ENCODE data around the gene PHLDA1.

PHLDA1 gene

DNA sequence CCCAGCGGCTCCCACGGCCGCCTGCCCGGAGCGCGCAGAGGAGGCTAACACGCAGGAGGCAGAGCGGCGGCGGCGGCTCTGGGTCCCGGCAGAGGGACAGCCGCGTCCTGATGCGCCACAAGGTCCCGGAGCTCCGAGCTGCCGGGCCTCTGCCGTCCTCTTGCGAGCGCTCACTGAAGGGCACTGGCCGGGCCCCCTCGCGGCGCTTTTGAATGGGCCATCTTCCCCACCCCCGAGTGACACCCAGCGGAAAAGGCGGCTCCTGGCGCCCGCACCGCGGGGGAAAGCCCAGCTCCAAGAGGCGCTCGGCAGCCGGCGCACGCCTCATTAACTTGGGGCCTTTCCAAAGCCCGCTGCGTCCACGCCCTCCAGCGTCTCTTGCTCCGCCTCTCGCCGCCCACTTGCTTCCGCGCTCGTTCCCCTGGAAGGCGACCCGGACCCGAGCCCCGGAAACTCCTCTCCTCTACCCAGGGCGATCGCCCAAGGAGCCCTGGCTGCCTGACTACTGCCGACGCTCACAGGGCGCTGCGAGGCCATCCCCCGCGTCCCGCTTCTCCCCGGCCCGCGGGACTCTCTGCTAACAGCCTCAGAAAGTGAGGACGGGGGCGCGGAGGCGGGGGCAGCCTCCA is at the start of gene PHLDA1:
TSS of gene PHLDA1 (minus strand) at position 363 of the 629 bp plus-strand sequence.
- DNase-seq (ENCODE audit: extremely low read depth in 1 of 2, low read depth in 1 of 2) = peak; percentile 93 to 98

DNA sequence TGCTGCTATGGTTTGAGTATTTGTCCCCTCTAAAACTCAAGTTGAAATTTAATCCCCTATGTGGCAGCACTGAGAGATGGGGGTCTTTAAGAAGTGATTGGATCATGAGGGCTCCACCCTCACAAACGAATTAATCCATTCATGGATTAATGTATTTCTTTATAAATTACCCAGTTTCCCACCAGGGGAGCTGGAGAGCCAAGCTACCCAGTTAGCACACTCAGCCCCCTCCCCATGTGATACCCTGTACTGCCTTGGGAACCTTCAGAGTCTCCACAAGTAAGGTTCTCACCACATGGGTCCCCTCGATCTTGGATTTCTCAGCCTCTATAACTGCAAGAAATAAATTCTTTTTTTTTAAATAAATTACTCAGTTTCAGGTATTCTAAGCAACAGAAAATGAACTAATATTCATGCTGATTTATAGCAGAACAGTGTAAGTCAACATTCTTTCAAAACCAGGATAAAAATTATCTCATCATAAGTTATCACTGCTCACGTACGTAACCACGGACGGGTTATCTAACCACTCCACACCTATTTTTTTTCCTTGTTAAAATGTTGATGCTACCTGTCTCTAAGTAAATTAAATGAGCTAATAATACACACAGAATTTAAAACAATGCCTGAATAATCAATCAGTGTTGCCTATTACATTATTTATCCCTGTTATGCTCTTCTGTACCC is 49.3 kb upstream of the PHLDA1 start:
- no peak for DNase-seq (ENCODE audit: extremely low read depth in 1 of 2, low read depth in 1 of 2)

DNA sequence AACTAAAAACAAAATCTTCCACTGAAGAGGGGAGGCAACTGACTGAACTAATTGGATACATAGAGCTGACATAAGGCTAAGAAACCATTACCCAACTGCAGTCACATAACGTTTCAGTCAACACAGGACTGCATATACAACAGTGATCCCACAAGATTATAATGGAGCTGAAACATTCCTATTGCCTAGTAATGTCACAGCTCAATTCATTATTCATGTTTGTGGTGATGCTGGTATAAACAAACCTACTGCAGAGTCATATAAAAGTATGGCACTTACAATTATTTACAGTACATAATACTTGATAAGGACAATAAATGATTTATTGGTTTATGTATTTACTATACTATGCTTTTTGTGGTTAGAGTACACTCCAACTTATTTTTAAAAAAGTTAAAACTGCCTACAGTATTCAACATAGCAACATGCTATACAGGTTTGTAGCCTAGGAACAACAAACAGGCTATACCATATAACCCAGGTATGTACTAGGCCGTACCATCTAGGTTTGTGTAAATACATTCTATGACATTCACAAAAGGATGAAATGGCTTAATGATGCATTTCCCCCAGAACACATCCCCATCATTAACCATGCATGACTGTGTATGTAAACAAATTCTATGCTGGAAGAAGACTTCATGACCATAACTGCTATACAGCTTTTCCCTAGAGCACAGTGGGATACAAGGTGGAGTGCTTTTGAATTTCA is 48.6 kb upstream of the PHLDA1 start:
- no peak for DNase-seq (ENCODE audit: extremely low read depth in 1 of 2, low read depth in 1 of 2)

DNA sequence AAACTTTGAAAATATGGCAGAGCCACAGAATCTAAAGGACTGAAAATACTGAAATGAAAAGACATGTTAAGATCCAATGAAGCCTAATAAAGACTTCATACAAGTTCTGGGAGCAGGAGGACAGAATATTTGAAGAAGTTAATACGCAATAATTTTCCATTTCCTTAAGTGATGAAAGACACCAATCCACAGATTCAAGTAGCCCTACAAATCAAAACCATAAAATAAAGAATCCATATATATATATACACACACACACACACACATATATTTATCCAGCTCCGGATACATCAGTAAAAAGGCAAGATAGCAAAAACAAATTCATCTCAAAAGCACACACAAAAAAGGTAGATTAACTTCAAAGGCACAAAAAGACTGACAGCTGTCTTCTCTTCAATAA is 47.2 kb upstream of the PHLDA1 start:
- DNase-seq (ENCODE audit: extremely low read depth in 1 of 2, low read depth in 1 of 2) = no peak

DNA sequence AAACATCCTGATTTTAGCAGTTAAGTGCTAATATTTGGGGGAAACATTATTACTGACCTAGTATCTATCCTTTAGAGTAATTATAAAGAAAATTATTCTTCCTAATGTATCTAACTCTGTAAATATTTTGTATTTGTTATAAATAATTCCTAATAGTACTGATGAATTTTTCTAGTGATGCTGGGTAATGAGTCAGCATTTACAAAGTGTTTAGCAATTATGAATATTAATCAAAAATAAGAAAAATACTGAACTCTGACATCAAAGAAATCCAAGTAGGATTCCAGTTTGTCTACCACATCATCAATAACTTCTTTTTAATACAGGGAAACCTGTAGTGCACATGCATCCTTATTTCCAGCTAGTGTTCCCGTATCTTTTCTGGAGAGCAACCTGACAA is 43.9 kb upstream of the PHLDA1 start:
- no peak for DNase-seq (ENCODE audit: extremely low read depth in 1 of 2, low read depth in 1 of 2)

DNA sequence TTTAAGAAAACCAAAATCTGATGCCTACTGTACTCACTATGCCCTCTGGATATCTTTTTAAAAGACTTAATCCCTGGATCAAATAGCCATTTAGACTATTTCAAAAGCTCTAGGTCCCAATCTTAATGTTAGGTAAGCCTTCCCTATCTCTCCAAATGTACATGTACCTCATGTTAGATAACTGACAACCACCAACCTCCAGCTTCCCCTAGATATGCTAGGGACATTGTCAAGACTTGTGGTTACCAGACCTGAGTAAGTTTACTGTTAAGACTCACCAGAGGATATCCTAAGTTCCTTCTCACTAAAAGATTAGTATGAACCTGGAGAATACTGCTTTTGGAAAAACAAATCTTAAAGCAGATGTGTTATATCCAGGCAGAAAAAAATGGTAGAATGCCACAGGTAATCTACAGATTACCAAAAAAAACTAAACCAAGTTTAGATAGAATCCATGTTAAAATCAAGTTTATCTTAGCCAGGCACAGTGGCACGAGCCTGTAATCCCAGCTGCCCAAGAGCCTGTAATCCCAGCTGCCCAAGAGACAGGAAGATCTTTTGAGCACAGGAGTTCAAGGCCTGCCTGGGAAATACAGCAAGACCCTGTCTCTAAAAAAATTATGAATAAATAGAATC is 43.2 kb upstream of the PHLDA1 start:
- DNase-seq (ENCODE audit: extremely low read depth in 1 of 2, low read depth in 1 of 2) = no peak

DNA sequence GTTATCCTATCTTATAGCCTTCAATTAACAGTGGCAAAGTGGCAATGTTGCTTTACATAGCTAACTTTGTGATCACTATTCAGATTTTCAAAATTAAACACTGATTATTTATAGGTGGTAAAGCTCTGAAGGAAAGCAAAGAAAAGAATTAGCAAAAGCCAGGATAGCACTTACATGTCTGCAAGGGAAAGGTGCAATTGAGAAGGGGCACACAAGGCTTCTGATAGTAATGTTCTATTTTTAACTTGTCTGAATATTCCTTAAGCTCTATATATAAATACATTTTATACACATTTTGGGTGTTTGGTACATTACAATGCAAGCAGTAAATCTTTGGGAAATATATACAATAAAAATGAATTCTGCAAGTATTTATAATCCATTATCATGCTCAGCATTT is 42.0 kb upstream of the PHLDA1 start:
- DNase-seq (ENCODE audit: extremely low read depth in 1 of 2, low read depth in 1 of 2) = no peak

DNA sequence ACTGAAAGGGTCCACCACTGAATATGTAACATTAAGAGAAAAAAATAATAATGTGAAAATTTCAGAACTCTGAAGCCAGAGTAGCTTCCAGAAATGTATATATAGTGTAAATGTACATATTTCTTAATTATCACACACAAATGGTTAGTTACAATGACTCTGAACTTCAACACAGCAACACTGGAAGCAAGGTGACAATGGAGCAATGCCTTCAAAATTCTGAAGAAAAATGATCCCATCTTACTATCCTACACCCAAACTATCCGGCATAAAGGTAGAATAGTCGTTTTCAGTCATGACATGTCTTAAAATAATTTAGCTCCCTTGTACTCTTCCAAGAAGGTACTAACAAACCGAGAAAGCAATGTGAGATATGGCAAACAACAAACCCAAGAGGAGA is 41.0 kb upstream of the PHLDA1 start:
- DNase-seq (ENCODE audit: extremely low read depth in 1 of 2, low read depth in 1 of 2) = no peak

DNA sequence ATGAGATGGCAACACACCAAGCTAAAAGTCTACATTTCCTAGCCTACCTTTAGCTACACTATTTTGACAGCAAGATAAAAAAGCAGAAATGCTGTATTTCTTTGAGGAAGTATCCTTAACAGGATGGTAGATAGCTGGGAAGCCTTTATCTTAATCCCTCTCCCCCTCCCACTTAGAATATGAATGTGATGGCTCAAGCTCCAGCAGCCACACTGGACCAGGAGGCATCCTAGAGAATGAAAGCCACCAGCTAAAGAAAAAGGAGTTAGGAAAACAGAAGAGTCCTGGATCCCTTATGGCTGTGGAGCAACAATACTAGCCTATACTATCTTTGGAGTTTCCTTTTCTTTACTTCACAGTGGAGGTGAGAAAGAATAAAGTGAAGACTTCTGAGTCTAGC is 37.8 kb upstream of the PHLDA1 start:
- no peak for DNase-seq (ENCODE audit: extremely low read depth in 1 of 2, low read depth in 1 of 2)

DNA sequence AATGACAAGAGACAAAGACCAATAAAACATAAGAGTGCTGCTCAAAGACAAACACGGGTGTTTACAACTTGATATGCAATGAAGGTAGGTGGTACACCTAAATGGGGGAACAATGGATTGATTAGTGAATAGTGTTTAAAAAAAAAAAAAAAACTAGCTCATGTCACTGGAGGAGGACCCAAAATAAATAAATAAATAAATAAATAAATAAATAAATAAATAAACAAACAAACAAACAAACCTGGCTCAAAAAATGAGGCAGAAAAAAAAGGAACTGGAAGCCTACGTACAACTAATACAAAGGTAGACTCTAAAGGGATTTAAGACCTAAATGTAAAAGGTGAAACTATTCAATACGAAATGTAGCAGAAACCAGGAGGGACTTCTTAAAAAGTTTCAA is 34.3 kb upstream of the PHLDA1 start:
- DNase-seq (ENCODE audit: extremely low read depth in 1 of 2, low read depth in 1 of 2) = no peak

DNA sequence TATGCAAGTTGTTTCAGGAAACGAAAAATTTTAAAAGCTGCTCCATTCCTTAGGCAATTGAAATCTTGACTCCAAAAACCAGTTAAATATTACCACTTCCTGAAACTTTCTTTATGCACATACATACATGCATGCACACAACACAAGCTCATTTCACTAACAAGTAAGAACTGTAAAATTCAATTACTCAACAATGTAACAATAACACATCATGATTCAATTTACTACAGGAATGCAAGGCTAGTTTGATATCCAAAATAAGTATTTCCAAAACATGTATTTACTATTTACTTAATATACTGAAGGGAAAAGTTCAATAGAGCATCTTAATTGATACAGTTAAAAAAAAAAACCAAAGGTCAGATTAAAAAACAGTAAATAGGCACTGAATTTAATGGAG is 33.3 kb upstream of the PHLDA1 start:
- no peak for DNase-seq (ENCODE audit: extremely low read depth in 1 of 2, low read depth in 1 of 2)

DNA sequence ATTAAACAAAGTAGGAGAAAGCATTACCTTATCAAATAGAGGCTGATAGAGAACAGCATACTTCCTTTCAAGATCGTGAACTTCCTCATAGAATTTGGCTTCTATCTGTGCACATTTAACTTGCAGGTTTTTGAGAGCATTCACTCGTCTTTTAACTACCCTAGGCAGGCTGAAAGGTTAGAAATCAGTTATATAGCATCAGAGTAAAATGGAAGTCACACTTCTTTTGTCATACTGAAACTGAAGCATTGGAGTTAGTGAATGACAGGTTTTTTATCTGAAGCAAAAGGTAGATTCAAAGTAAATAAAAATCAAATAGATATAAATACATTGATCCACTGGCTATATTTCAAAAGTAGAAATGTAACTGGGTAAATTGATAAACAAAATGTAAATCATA is 28.5 kb upstream of the PHLDA1 start:
- no peak for DNase-seq (ENCODE audit: extremely low read depth in 1 of 2, low read depth in 1 of 2)

DNA sequence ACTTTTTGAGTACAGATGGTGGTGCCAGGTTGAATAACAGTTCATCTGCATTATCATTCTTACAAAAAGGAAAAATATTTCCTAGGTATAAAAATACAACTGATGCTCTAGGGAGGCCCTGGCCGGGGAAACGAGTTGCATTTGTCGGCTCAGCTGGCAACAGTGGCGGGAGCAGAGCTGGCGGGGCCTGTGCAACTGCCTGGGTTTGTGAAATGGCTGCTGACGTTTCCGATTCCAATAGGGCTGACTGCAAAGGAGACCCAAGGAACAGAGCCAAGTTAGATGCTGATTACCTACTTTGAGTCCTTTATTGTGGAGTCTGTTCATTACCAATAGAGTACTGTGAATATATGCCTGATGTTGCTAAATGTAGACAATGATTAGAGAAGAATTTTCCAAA is 25.8 kb upstream of the PHLDA1 start:
- DNase-seq (ENCODE audit: extremely low read depth in 1 of 2, low read depth in 1 of 2) = no peak

DNA sequence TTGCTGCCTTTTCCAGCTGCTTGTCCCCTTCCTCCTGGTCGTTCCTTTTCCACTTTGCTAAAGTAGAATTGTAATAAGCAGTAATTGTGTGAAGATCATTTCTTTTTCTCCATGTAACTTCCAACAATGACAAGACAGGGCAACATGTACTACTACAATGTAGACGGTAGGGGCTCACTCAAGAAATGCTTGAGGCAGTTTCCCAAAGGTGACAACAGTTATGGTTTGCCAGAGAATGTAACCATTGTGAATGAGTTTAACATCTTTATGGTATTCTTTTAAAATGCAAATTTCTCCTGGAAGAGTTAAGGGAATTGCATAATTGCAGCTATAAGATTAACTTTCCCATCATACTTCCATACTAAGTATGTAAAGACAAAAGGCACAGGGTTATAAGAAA is 23.8 kb upstream of the PHLDA1 start:
- no peak for DNase-seq (ENCODE audit: extremely low read depth in 1 of 2, low read depth in 1 of 2)

DNA sequence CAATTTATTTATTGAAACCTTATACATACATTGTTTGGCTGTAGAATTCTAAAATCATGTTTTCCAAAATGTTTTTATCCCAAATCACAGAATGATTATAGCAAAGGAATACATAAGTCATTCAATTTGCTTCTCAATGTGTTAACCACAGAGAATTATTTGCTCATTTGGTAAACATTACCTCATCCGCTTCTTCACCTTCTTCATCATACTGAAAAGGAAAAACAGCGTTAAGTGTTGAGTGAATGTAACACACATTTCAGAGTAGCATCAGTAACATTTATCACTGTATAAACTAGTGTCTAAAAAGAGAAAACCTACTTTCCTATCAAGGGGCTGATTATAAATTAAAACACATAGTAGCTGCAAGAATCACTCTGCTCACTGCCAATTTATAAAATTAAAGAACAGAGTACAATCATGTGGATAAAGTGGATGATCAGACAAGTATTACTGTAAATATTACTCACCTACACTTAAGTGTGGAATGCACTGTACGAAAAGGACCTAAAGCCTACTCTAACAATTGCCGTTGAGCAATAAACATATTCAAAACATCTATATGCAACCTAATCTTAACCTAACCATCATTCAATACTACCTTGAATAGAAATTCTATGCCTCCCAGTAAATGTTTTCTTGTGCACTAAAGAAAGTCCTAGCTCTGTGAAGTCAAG is 18.1 kb upstream of the PHLDA1 start:
- no peak for DNase-seq (ENCODE audit: extremely low read depth in 1 of 2, low read depth in 1 of 2)

DNA sequence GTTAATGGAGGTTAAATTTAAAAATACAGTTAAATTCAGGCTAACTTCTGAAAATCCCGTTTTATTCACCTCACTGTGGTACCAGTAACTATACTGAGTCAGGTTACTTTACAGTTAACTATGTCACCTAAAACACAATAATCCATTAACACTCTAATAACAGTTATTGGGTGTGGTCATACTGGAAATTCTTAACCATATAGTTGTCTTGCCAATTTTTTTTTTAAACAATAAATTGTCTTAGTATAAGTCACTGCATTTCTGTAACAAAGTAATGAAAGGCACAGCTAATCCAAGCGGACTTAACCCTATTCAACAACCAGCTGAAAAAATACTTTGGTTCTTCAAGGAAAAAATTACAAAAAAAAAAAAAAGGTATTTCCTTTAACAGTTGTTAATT is 16.2 kb upstream of the PHLDA1 start:
- DNase-seq (ENCODE audit: extremely low read depth in 1 of 2, low read depth in 1 of 2) = no peak

DNA sequence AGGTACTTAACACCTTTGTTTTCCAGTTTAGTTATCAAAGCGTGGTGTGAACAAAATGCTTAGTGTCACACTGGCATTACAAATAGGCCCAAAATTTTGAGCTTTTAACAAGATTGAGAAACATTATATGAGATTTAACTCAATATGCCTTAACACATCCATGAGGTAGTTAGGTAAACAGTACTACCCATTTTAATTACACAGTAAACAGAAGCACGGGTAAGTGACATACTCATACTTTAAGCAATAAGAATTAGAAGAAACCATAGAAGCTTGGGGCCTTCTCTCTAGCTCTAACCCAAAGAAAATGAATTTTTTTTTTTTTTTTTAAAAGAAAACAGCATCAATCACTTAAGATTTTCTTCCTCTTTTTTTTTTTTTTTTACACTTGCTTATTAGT is 15.5 kb upstream of the PHLDA1 start:
- no peak for DNase-seq (ENCODE audit: extremely low read depth in 1 of 2, low read depth in 1 of 2)

DNA sequence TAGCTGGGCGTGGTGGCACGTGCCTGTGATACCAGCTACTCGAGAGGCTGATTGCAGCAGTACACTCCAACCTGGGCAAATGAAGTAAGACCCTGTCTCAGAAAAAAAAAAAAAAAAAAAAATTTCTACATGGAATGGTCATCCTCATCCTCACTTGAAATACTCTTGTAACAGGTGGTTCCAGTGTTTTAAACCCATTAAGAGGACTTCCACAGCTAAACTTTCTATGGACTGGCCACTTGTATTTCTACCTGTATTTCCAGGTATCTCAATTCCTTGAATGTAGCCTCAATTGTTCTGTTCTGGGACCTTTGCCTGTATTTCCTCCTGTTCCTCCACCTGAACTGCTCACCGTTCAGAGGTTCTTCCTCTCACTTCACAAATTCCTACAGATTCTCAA is 11.8 kb upstream of the PHLDA1 start:
- DNase-seq (ENCODE audit: extremely low read depth in 1 of 2, low read depth in 1 of 2) = no peak

DNA sequence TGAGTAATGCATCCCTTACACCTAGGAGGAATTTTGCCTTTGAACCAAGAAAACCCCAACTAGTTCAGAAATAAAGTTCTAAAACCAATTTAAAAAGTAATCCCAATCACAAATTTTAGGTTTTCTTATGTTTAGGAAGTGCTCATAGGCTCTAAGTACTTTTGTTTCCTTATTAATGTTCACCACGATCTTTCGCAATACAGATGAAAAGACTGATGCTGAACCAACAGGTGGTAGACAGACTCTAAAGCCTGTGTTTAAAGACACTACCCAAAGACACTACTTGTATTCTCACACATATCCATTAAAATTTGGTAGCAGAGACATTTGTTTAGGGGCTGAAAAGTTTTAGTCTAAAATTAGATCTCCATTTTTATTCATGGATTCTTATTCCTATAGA is 10.6 kb upstream of the PHLDA1 start:
- no peak for DNase-seq (ENCODE audit: extremely low read depth in 1 of 2, low read depth in 1 of 2)

DNA sequence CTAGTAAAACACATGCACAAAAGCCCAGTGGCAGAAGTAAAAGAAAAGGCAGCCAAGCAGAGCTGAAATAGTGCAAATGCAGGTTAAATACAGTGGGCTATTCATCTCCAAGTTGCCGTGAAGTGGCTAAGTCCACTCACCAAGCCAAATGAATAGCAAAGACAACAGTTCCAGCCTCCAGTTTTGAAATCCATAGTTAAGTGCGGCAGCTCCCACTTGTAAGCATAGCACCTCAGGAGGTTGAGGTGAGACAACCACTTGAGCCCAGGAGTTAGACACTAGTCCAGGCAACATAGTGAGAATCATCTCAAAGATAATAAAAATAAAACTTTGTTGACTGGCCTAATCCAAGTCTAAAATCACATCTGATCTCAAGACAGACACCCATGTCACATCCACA is 9.8 kb upstream of the PHLDA1 start:
- no peak for DNase-seq (ENCODE audit: extremely low read depth in 1 of 2, low read depth in 1 of 2)

DNA sequence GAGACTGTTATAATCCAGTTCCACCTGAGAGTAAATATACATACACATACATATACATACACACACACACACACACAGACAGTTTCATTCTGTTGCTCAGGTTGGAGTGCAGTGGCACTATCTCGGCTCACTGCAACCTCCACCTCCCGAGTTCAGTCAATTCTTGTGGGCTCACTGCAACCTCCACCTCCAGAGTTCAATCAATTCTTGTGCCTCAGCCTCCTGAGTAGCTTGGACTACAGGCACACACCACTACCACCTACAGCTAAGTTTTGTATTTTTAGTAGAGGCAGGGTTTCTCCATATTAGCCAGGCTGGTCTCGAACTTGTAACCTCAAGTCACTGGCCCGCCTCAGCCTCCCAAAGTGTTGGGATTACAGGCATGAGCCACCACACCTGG is 8.9 kb upstream of the PHLDA1 start:
- no peak for DNase-seq (ENCODE audit: extremely low read depth in 1 of 2, low read depth in 1 of 2)

Data from stimulated activated CD8-positive, alpha-beta memory T cell treated with anti-CD3 and anti-CD28 coated beads, Interleukin-7, amount 100 ng/mL, for 48 hours (primary cell).